ENCODE data around the gene CHD2. TPM values are rescaled to one million over a fixed set of nuclear protein-coding genes. Genes with fewer than 3 reads are reported as not detected.
A peak's percentile ranks its signal among the peaks of the same experiment; 100 is the strongest.

The CHD2 gene
- total RNA-seq, 1 experiment from 2014 or later = 129 TPM

GRCh38 chr15:93048426-93048721 is 148.2 kb downstream of the CHD2 start:
- no peaks in the 10 kb centered on the region for H3K36me3 Mint-ChIP-seq (ENCODE audit: insufficient read depth, unreplicated experiment)
- H3K4me3 Mint-ChIP-seq (ENCODE audit: unreplicated experiment) = no peak overlapping the region
- peaks cover 7% of the 10 kb centered on the region for H3K4me1 Mint-ChIP-seq (ENCODE audit: insufficient read depth, unreplicated experiment)
- H3K27me3 Mint-ChIP-seq (ENCODE audit: insufficient read depth, unreplicated experiment) = no peaks in the 10 kb centered on the region
- DNase-seq (ENCODE audit: unreplicated experiment) = no peak
- peaks cover 9% of the 10 kb centered on the region for H3K9me3 Mint-ChIP-seq (ENCODE audit: unreplicated experiment)
- intact Hi-C loops (cut with micrococcal nuclease) = no loop called here
- TF ChIP-seq CTCF (IDR thresholded peaks at IDR 0.05; ENCODE audit: unreplicated experiment) = no peak
- ChIA-PET CTCF (interaction anchor here (1.9 kb wide), 1 partner anchor 19 kb away, joined by 5 read pairs; no protein-coding TSS in a partner anchor), POLR2A (no interaction called here)
- H3K27ac Mint-ChIP-seq (ENCODE audit: low read depth, unreplicated experiment) = no peak overlapping the region
- no TSS peak for BruUV-seq (replicated peaks)

DNA sequence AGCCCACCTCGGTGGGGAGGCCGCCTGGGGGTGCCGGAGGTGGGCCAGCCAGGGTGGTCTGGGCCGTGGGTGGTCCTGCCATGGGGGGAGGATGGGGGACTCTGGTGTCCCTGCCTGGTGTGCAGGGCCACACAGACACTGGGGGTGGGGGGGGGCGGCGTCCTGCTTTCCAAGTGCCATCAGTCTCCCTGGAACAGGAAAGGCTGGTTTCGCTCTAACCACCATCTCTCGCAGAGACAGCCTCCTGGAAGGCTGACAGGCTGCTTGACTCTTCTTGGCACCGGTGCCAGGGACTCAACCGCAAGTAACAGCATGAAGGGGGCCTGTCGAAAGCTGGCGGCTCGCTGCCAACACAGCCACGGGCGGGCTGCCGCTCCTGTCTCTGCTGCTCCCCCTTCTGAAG is 148.6 kb downstream of the CHD2 start:
- H3K4me1 Mint-ChIP-seq (ENCODE audit: insufficient read depth, unreplicated experiment) = peaks cover 7% of the 10 kb centered on the region

GRCh38 chr15:93049233-93049632 is 149.1 kb downstream of the CHD2 start:
- TF ChIP-seq CTCF (IDR thresholded peaks at IDR 0.05; ENCODE audit: unreplicated experiment) = no peak
- DNase-seq (ENCODE audit: unreplicated experiment) = no peak
- Mint-ChIP-seq H3K9me3 (ENCODE audit: unreplicated experiment) (peaks cover 9% of the 10 kb centered on the region), H3K27ac (ENCODE audit: low read depth, unreplicated experiment) (no peak overlapping the region), H3K4me3 (ENCODE audit: unreplicated experiment) (no peak overlapping the region), H3K4me1 (ENCODE audit: insufficient read depth, unreplicated experiment) (peaks cover 7% of the 10 kb centered on the region), H3K27me3 (ENCODE audit: insufficient read depth, unreplicated experiment) (no peaks in the 10 kb centered on the region), H3K36me3 (ENCODE audit: insufficient read depth, unreplicated experiment) (no peaks in the 10 kb centered on the region)
- ChIA-PET CTCF (interaction anchor here (1.9 kb wide), 1 partner anchor 20 kb away, joined by 5 read pairs; no protein-coding TSS in a partner anchor), POLR2A (no interaction called here)
- intact Hi-C loops (cut with micrococcal nuclease) = no loop called here
- BruUV-seq (replicated peaks) = no TSS peak

More for the DNA sequence above, 148.6 kb downstream of the CHD2 start:
- no peak for TF ChIP-seq CTCF (IDR thresholded peaks at IDR 0.05; ENCODE audit: unreplicated experiment)
- intact Hi-C loops (cut with micrococcal nuclease) = no loop called here
- ChIA-PET POLR2A (no interaction called here), CTCF (interaction anchor here (1.9 kb wide), 1 partner anchor 19 kb away, joined by 5 read pairs; no protein-coding TSS in a partner anchor)
- Mint-ChIP-seq H3K27ac (ENCODE audit: low read depth, unreplicated experiment) (no peak overlapping the region), H3K36me3 (ENCODE audit: insufficient read depth, unreplicated experiment) (no peaks in the 10 kb centered on the region), H3K9me3 (ENCODE audit: unreplicated experiment) (peaks cover 9% of the 10 kb centered on the region), H3K27me3 (ENCODE audit: insufficient read depth, unreplicated experiment) (no peaks in the 10 kb centered on the region), H3K4me3 (ENCODE audit: unreplicated experiment) (no peak overlapping the region)
- BruUV-seq (replicated peaks) = no TSS peak
- peak; percentile 49 for DNase-seq (ENCODE audit: unreplicated experiment)

- BruUV-seq (replicated peaks) = no TSS peak
- Mint-ChIP-seq H3K36me3 (ENCODE audit: insufficient read depth, unreplicated experiment) (no peaks in the 10 kb centered on the region), H3K4me3 (ENCODE audit: unreplicated experiment) (no peak overlapping the region), H3K4me1 (ENCODE audit: insufficient read depth, unreplicated experiment) (peaks cover 7% of the 10 kb centered on the region), H3K27ac (ENCODE audit: low read depth, unreplicated experiment) (no peak overlapping the region), H3K27me3 (ENCODE audit: insufficient read depth, unreplicated experiment) (no peaks in the 10 kb centered on the region), H3K9me3 (ENCODE audit: unreplicated experiment) (peaks cover 9% of the 10 kb centered on the region)
- no peak for TF ChIP-seq CTCF (IDR thresholded peaks at IDR 0.05; ENCODE audit: unreplicated experiment)
- intact Hi-C loops (cut with micrococcal nuclease) = no loop called here
- no peak for DNase-seq (ENCODE audit: unreplicated experiment)
- ChIA-PET POLR2A (no interaction called here), CTCF (no interaction called here)
Observed at GRCh38 chr15:93049914-93050578, 149.9 kb downstream of the CHD2 start.

All from MCF 10A (cell line).